Measurements from ENCODE around the gene EBNA1BP2. TPM values are rescaled to one million over a fixed set of nuclear protein-coding genes. Genes with fewer than 3 reads are reported as not detected.

EBNA1BP2 gene
- total and polyA plus RNA-seq, 4 donors: 25.6 to 90.6 (median 41.6) TPM

DNA sequence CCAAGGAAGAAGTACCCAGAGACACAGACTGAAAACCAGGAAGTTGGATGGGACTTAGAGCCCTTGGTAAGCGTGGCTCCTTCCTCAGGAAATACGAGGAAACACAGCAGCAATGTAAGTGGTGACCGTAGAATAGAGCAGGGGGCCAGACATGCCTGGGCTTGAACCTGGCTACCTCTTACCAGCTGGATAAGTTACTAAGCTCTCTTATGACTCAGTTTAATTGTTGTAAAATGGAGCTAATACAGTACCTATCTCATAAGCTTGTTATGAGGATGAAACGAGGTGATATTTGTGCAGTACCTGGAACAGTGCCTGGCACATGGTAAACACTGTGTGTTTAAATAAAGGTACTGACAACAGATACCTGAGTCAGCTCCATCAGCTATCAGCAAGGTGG is 19.2 kb downstream of the EBNA1BP2 start:
- Histone ChIP-seq H3K9ac (ENCODE audit: low read depth in 1 of 2, low read length in 2 of 2) (no peak overlapping the region), H3K27ac (ENCODE audit: low read depth in 1 of 2, low read length in 2 of 2) (no peak overlapping the region), H3K4me1 (ENCODE audit: control insufficient read depth in 4 of 4, insufficient read depth in 4 of 4, low read length in 3 of 4) (peaks cover 0 to 2% (median under 1%) of the 10 kb centered on the region in 4 donors), H3K9me3 (ENCODE audit: control insufficient read depth in 4 of 4, low read length in 3 of 4) (no peaks in the 10 kb centered on the region), H3K36me3 (ENCODE audit: control insufficient read depth in 4 of 4, insufficient read depth in 3 of 4, low read depth in 1 of 4, low read length in 3 of 4) (no peaks in the 10 kb centered on the region), H3K4me3 (ENCODE audit: low read depth in 1 of 3, low read length in 3 of 3) (no peak overlapping the region), H3K27me3 (ENCODE audit: control insufficient read depth in 4 of 4, insufficient read depth in 4 of 4, low read length in 3 of 4) (no peaks in the 10 kb centered on the region)
- 48% methylated on average over 4 of the region's 4 CpGs for WGBS
- no peak for TF ChIP-seq JUND (IDR thresholded peaks at IDR 0.05)
- TF ChIP-seq, protein P1, sequence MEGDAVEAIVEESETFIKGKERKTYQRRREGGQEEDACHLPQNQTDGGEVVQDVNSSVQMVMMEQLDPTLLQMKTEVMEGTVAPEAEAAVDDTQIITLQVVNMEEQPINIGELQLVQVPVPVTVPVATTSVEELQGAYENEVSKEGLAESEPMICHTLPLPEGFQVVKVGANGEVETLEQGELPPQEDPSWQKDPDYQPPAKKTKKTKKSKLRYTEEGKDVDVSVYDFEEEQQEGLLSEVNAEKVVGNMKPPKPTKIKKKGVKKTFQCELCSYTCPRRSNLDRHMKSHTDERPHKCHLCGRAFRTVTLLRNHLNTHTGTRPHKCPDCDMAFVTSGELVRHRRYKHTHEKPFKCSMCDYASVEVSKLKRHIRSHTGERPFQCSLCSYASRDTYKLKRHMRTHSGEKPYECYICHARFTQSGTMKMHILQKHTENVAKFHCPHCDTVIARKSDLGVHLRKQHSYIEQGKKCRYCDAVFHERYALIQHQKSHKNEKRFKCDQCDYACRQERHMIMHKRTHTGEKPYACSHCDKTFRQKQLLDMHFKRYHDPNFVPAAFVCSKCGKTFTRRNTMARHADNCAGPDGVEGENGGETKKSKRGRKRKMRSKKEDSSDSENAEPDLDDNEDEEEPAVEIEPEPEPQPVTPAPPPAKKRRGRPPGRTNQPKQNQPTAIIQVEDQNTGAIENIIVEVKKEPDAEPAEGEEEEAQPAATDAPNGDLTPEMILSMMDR (IDR thresholded peaks at IDR 0.05; ENCODE audit: low read depth, low read length, missing input control): no peak
- TF ChIP-seq HNF4A (conservative IDR thresholded peaks at IDR 0.05): no peak
- TF ChIP-seq NR2F2 (IDR thresholded peaks at IDR 0.05): no peak
- TF ChIP-seq TAF1 (conservative IDR thresholded peaks at IDR 0.05): no peak
- TF ChIP-seq FOXA2 (IDR thresholded peaks at IDR 0.05): no peak
- TF ChIP-seq FOXA1 (IDR thresholded peaks at IDR 0.05): no peak
- TF ChIP-seq SP1 (IDR thresholded peaks at IDR 0.05): no peak
- TF ChIP-seq HNF4G (IDR thresholded peaks at IDR 0.05): no peak
- no peak for TF ChIP-seq EGR1 (IDR thresholded peaks at IDR 0.05; ENCODE audit: low read depth in 2 of 2)
- no peak for TF ChIP-seq GABPA (IDR thresholded peaks at IDR 0.05 in 1 of 2, conservative IDR thresholded peaks at IDR 0.05 in 1 of 2)
- TF ChIP-seq, protein P2, sequence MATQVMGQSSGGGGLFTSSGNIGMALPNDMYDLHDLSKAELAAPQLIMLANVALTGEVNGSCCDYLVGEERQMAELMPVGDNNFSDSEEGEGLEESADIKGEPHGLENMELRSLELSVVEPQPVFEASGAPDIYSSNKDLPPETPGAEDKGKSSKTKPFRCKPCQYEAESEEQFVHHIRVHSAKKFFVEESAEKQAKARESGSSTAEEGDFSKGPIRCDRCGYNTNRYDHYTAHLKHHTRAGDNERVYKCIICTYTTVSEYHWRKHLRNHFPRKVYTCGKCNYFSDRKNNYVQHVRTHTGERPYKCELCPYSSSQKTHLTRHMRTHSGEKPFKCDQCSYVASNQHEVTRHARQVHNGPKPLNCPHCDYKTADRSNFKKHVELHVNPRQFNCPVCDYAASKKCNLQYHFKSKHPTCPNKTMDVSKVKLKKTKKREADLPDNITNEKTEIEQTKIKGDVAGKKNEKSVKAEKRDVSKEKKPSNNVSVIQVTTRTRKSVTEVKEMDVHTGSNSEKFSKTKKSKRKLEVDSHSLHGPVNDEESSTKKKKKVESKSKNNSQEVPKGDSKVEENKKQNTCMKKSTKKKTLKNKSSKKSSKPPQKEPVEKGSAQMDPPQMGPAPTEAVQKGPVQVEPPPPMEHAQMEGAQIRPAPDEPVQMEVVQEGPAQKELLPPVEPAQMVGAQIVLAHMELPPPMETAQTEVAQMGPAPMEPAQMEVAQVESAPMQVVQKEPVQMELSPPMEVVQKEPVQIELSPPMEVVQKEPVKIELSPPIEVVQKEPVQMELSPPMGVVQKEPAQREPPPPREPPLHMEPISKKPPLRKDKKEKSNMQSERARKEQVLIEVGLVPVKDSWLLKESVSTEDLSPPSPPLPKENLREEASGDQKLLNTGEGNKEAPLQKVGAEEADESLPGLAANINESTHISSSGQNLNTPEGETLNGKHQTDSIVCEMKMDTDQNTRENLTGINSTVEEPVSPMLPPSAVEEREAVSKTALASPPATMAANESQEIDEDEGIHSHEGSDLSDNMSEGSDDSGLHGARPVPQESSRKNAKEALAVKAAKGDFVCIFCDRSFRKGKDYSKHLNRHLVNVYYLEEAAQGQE (IDR thresholded peaks at IDR 0.05): no peak
- TF ChIP-seq YY1 (IDR thresholded peaks at IDR 0.05): no peak
- TF ChIP-seq, protein P3, sequence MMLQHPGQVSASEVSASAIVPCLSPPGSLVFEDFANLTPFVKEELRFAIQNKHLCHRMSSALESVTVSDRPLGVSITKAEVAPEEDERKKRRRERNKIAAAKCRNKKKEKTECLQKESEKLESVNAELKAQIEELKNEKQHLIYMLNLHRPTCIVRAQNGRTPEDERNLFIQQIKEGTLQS (IDR thresholded peaks at IDR 0.05): no peak
- no peak for DNase-seq (ENCODE audit: low spot score)

DNA sequence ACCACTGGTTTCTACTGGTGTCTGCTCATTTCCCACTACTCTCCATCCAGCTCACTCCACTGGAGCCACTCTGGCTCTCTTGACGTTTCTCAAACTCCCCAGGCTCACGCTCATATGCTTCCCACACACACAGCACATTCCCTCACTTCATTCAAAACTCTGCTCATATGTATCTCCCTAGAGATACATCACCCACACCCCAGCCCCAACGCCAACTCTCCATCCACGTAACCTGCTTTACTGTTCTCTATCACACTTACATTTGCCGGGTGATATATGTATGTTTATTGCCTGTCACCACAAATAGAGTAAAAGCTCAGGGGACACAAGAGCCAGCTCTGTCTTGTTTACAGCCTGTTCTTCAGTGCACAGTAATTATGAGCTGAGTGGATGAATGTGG is 22.2 kb downstream of the EBNA1BP2 start:
- Histone ChIP-seq H3K27me3 (ENCODE audit: control insufficient read depth in 4 of 4, insufficient read depth in 4 of 4, low read length in 3 of 4) (peaks cover 0 to 1% (median 0%) of the 10 kb centered on the region in 4 donors), H3K36me3 (ENCODE audit: control insufficient read depth in 4 of 4, insufficient read depth in 3 of 4, low read depth in 1 of 4, low read length in 3 of 4) (no peaks in the 10 kb centered on the region), H3K9me3 (ENCODE audit: control insufficient read depth in 4 of 4, low read length in 3 of 4) (no peaks in the 10 kb centered on the region), H3K27ac (ENCODE audit: low read depth in 1 of 2, low read length in 2 of 2) (no peak overlapping the region), H3K4me1 (ENCODE audit: control insufficient read depth in 4 of 4, insufficient read depth in 4 of 4, low read length in 3 of 4) (peaks cover 3 to 7% (median 6%) of the 10 kb centered on the region in 4 donors), H3K9ac (ENCODE audit: low read depth in 1 of 2, low read length in 2 of 2) (no peak overlapping the region), H3K4me3 (ENCODE audit: low read depth in 1 of 3, low read length in 3 of 3) (no peak overlapping the region)
- no peak for TF ChIP-seq GABPA (IDR thresholded peaks at IDR 0.05 in 1 of 2, conservative IDR thresholded peaks at IDR 0.05 in 1 of 2)
- TF ChIP-seq, protein P4, sequence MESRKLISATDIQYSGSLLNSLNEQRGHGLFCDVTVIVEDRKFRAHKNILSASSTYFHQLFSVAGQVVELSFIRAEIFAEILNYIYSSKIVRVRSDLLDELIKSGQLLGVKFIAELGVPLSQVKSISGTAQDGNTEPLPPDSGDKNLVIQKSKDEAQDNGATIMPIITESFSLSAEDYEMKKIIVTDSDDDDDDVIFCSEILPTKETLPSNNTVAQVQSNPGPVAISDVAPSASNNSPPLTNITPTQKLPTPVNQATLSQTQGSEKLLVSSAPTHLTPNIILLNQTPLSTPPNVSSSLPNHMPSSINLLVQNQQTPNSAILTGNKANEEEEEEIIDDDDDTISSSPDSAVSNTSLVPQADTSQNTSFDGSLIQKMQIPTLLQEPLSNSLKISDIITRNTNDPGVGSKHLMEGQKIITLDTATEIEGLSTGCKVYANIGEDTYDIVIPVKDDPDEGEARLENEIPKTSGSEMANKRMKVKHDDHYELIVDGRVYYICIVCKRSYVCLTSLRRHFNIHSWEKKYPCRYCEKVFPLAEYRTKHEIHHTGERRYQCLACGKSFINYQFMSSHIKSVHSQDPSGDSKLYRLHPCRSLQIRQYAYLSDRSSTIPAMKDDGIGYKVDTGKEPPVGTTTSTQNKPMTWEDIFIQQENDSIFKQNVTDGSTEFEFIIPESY (IDR thresholded peaks at IDR 0.05): no peak
- TF ChIP-seq SP1 (IDR thresholded peaks at IDR 0.05): no peak
- TF ChIP-seq, protein P1 (IDR thresholded peaks at IDR 0.05; ENCODE audit: low read depth, low read length, missing input control): no peak
- no peak for TF ChIP-seq EGR1 (IDR thresholded peaks at IDR 0.05; ENCODE audit: low read depth in 2 of 2)
- no peak for TF ChIP-seq FOXA2 (IDR thresholded peaks at IDR 0.05)
- TF ChIP-seq RXRA (IDR thresholded peaks at IDR 0.05): no peak
- 83% methylated on average over 5 of the region's 5 CpGs for WGBS
- no peak for DNase-seq (ENCODE audit: low spot score)

Data from liver (tissue), 9 donors.